ENCODE data around the gene HOXA11.

HOXA11 gene

DNA sequence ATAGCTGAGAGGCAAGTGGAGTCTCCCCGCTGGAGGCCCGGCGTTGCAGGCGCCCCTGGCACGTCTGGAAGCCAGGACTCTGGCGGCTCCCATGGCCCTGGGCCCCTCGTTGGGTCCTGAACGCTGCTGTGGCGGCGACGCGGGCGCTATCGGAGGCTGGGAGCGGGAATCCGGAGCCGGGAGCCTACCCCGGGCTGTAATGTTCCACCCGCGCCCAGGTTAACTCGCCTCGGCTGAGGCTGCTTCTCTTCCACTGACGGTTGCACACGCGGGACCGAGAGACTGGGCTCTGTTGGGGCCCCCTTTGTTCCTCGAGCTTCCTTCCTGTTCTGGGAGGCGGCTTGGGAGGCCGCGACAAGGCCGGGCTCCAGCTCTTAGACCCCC is 40.3 kb downstream of the HOXA11 start:
- DNase-seq: no peak

DNA sequence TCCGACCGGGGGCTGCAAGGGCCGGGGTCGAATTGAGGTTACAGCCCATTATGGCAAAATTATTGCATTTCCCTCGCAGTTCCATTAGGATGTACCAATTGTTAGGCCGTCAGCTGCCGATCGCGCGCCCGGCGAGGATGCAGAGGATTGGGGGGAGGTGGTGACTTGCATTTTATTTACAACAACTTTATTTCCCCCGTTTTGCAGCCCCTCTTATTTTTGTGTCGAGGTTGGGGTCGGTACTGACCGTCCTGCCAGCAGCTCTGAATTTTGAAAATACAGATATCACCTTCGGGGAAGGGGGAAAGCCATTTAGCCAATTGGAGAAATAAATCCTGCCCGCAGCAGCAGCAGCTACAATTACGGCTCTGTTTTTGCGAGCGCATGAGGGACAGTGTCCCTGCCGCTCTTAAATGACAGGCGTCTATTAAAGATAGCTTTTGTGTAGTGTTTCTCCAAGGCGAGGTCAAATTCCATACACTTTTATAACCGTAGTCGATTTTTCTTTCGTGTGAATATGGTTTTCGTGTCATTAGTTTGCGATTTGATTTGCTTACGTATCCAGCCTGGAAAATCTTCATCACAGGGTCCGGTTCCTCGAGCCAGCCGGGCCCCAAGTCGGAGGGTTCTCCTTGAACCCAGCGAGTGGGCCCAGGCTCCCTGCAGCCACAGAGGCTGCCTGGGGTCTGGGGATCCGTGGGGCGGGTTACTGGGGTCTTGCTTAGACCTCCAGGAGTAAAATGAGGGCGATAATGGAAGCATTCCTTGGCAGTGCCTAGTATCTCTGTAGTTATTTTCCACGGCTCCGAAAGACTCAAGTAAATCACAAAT is 40.9 kb downstream of the HOXA11 start:
- DNase-seq: no peak

DNA sequence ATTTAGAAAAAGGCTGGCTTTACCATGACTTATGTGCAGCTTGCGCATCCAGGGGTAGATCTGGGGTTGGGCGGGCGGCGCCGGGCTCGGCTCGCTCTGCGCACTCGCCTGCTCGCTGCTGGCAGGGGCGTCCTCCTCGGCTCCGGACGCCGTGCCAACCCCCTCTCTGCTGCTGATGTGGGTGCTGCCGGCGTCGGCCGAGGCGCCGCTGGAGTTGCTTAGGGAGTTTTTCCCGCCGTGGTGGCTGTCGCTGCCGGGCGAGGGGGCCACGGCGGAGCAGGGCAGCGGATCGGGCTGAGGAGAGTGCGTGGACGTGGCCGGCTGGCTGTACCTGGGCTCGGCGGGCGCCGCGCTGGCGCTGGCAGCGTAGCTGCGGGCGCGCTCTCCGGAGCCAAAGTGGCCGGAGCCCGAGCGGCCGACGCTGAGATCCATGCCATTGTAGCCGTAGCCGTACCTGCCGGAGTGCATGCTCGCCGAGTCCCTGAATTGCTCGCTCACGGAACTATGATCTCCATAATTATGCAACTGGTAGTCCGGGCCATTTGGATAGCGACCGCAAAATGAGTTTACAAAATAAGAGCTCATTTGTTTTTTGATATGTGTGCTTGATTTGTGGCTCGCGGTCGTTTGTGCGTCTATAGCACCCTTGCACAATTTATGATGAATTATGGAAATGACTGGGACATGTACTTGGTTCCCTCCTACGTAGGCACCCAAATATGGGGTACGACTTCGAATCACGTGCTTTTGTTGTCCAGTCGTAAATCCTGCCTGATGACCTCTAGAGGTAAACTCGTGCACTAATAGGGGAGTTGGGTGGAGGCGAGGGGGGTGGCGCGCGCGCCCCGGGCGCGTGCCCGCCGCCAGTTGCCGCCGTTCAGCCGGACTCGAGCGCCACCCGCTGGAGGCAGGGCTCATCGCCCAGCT is 41.7 kb downstream of the HOXA11 start, which contains the start of gene HOXA5:
HOXA5 (minus strand) TSS at position 659 of the 927 bp plus-strand sequence; CDS start at position 585, 74 bp downstream.
- DNase-seq: no peak

DNA sequence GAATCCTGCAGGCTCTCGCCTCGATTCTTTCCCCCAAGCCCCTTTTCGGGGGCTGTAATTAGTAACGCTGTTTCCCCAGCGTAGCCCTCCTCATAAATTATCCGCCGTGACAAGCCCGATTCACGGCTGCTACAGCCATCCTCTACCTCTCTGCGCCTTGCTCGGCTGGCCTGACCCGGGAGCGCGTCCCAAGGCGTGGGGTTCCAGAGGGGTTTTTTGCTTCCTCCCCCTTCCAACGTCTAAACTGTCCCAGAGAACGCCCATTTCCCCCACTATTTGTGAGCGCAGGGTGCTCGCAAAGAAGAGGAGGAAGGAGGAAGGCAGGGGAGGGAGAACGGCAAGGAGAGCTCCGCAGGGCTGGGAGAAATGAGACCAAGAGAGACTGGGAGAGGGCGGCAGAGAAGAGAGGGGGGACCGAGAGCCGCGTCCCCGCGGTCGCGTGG is 42.4 kb downstream of the HOXA11 start:
- DNase-seq: no peak

DNA sequence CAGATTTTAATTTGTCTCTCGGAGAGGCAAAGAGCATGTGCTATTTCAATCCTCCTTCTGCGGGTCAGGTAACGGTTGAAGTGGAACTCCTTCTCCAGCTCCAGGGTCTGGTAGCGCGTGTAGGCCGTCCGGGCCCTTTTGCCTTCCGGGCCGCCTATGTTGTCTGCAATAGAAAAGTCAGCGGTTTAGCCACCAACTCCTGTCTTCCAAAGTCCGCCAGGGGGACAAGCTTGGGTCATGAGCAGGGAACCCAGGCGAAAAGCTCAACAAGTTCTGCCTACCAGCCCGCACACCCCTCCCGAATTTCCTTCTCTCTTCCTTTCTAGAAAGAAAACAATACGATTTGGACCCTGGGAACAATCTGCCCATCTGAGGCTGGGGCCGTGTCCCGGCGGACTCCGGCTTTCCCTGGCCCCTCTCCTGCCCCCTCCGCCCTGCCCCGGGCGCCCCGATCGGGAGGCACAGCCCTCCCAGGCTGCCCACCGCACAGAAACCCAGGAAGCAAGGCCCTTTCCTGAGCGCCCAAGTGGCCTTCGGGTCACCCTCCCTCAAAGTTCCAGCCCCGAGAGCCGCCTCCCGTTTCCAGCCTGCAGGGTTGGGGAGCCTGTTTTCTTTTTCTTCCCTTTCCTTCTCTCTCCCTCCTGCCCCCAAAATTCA is 43.0 kb downstream of the HOXA11 start:
- DNase-seq: no peak

DNA sequence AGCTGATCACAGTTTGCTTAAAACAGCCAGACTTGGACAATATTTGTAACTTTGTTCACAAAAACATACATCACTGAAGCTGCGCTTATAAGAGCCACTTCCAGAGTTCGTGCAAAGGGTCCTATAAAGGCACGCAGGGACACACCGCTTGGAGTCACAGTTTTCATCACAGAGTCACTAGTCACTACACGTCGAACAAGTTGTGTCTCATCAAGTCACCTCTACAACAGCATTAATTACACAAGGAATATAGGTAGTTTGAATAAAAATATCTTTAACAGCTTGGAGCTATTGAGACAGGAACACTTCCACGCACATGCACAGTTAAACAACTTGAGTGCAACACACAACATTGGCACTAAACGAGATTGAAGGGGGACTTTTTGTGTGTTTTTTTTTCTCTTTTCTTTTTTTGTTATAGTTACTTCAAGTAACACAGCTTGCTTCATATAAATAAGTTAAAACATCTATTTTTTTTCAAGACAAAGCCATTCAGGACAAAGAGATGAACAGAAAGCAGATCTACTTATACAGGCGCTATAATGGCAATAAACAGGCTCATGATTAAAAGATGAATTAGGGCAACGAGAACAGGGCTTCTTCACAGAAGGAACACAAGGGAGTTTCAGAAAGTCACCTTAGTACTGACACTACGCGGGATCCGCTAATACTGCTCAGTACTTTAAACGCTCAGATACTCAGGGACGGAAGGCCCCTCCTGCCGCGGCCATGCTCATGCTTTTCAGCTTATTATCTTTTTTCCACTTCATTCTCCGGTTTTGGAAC is 43.7 kb downstream of the HOXA11 start:
- DNase-seq: no peak

DNA sequence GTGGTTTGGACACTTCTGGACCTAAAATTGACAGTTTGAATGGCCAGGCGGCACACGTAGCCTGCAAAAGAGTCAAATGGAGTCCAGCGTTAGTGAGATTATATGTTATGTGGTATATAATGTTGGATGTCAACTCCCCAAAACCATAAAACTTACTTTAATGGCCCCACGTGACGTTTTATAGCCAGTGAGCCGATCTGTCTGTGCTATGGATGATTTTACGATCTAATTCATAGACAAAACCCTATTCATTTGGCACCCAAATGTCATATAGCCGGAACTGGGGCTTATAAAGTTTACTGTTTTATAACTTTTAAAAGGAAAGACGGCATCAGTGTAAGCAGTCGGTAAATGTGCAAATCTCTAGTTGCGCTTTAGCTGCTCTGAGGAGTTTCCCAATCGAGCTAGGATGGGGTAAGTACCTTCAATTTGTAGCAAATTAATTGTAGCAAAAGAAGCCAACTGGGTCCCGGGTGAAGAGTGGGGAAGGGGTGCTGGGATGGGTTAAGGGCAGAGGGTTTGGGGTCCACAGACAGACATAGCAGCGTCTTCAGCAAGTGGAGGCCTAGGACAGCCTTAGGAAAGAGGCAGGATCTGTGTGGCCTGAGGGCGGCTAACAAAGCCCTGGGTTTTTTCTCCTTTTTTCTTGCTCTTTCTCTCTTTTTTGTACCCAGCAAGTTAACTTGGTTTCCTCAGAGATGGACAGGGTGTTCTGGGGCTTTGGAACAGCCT is 44.7 kb downstream of the HOXA11 start:
- DNase-seq: no peak

DNA sequence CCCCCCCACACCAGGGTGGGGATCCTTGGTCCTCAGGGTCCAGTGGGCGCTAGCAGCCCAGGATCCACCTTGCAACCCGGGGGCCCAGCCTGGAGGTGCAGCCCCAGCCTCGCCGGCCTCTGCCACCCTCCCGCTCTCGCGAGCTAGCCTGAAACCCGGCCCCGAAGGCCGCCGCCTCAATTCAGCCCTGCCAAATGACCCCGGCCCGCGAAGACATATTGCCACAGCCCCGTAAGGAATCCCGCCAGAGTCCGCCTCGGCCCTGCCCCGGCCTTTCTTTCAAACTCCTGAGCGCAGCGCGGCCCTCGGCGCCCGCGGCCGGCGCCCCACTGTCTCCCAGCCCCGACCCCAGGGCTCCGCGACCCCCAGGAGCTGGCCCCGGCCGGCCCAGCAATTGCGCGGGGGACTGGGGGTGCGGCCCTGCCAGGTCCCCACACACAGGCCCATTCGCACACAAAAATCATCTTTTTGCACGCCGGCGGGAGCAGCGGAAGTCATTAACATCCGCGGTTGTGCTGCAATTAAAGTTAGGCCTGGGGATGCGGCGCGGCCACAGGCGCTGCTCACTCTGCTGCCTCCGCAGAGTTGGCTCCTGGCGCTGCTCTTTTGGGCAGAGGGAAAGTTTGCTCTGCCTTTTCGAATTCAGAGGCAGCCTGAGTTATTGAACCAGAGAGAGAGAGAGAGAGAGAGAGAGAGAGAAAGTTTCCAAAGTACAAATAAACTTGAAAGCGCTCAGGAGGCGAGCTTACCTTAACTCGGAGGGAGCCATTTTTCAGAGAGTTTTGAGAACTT is 45.5 kb downstream of the HOXA11 start:
- DNase-seq: no peak

DNA sequence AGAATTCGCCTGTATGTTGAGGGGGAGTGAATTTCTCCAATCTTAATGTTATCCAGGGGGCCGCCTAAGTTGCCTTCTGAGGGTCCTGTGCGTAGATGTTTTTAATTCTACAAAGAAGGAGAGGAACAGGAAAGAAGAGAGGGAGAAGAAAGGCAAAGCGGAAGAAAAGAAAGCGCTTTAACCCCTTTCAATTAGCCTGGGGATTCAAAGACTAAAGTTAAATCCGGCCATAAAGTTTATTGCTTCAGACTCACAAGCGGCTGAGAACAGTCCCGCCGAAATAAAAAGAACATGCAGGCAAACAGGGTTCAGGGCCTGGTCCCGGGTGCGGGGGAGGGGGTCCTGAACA is 46.1 kb downstream of the HOXA11 start:
- DNase-seq: no peak

DNA sequence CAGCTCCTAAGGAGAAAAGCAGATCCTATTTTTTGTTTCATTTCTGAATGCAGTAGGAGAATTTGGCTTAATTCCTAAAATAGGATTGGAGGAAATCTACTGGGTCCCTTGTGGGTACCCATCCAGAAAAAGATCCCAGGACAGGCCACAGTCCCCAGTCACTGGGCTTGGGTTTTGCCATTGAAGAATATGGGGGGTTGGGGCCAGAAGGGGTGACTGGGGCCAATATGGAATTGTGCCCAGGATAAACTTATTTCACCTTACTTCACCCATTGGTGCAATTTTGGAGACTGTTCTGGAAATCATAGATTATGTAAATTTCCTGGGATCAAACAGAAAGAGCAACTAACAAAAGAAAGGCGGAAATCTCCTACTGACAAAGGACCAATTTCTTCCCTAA is 46.6 kb downstream of the HOXA11 start:
- DNase-seq: no peak

DNA sequence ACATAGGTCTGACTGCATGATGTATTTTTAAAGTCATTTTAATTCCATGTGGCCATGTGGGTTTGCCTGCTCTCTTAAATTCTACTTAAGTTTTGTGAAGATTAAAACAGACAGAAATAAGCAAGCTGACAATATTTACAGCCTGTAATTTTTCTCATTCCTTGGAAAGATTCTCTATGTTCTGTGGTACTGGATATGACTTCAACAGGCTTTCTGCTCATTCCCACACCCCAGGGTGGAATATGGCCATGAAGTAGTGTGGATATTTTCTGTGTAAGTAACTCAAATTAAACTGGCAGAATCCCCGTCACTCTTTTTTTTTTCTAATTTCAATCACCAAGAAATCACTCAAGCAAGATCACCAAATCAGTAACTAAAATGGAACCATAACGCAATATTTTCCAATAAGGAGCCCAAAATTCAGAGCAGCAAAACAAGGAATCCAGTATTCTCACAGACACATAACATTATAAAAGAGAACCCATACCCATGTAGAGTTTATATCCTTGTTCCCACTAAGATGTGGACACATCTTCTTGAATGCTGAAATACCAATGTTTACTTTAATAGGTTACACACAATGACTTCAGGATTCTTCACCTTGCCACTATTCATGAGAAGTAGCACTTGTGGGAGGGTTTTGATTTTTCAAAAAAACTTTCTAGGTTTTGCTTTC is 47.3 kb downstream of the HOXA11 start:
- no peak for DNase-seq

DNA sequence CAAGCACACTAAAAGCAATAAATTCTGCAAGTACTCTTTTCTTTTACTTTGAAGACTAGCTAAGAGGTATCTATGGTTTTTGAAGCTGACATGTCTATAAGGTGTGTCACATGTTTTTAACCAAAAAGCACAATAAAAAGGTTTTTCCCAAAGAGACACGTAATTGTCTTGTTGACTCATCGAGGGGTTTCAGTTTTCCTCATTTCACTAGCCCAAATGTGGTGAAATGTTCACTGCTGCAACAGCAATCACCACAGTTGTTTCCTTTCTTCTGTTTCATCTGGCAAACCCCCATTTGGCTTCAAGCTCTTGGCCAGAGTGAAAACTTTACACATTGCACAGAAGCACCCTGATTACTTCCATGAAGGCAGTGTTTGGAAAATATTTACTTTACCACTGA is 50.6 kb downstream of the HOXA11 start:
- no peak for DNase-seq

DNA sequence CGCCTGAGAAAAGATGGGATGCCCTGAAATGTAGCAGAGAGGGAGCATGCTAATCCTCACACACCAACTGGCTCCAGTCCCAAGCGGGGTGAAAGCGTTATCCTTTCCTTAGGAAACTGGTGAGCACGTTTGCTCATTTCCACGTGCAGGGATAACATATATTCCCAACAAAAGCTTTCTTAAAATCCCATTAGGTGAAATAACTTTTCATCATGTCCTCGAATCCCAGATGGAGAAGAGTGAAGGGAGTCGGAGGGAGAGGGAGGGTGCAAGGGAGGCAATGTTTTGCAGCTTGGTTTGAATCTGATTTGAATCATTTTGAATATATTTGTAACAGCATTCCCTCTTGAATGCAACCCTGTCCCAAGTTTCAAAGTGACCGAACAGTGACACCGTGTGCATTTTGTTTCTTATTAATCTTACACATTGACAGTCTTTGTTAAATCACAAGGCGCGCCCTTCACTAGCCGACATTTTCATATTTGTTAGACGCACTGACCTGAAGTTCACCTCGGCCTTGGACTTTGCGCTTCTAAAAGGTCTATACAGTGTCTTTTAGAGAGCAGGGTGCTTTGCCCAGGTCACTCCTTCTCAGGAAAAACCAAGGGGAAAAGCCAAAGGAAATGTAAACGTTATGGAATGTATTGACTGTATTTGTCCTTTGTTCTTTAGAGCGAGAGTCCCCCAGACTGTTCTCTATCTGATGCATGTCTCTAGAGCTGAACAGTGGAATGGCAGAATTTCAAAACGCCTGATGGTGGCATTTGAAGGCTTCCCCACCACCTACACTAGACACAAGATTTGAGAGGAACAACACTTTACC is 51.4 kb downstream of the HOXA11 start:
- no peak for DNase-seq

DNA sequence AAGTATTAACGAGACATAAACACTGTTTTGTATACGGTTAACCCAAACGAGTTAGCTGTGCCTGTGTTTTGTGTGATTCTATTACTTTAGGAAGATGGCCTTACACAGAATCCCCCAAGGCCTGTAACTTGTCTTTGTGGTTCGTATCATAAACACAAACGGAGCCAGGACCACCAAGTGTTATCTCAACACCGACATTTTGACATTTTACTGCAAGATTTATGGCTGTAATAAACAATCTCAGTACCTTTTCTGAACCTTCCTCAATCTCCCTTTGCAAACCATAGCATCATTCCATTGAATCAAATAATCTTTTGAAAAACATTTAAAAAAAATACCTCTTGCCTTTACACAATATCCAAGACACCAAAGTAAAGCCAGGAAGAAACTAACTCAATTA is 52.1 kb downstream of the HOXA11 start:
- DNase-seq: no peak

DNA sequence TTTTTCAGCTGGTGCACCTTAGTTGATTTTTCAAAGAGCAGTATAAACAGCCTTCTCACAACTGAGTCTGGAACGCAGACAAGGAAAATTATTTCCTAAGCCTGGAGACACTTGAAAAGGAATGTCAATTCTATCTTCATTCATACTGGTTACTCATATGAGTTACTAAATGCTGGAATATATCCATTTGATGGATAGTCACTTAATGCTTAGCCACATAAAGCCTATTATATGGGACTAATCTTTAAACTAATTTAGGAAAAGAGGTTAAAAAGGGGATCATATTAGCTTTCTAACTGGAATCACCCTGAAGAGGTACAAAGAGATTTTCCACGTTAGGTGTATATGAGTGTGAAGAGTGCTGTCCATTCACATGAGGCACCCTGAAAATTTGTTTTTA is 52.8 kb downstream of the HOXA11 start:
- no peak for DNase-seq

DNA sequence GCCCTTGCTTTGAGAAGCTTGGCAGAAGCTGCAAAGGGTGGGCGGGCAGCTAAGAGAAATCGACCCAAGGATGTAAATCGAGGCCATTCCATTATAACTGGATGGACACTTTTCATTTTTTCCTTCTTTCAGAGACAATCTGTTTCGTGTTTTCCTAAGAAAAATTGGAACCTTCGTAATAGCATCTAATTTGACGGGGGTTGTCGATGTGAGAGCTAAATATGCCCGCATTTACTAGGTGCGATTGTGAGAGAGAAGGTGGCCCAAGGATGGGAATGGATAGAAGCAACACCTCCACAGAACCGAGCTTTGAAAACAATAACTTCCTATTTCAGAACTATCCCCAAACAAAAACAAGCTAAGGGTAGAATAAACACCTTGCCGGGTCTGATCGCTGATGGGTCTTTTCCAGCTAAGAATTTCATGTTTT is 53.6 kb downstream of the HOXA11 start:
- DNase-seq: no peak
